Activated naive CD8-positive, alpha-beta T cell treated with anti-CD3 and anti-CD28 coated beads, Interleukin-2, amount 50 U/mL, for 24 hours (primary cell): ENCODE measurements around the gene OR7A10.

Source experiments
- ATAC-seq: fragments of 150-1000 bp; cut with Tn5 transposase; one replicate; pipeline ENCODE4 v1.10.0; 2021
- DNase-seq: peaks from one replicate; pipeline ENCODE4 v3.0.0; 2021
- H3K27ac Mint-ChIP-seq: one replicate; pipeline ENCODE4 v1.8.0; 2021; ENCODE audit warnings: mild to moderate bottlenecking, mixed read lengths
- H3K27me3 Mint-ChIP-seq: one replicate; pipeline ENCODE4 v1.8.0; 2021; ENCODE audit warnings: mixed read lengths
- H3K36me3 Mint-ChIP-seq: one replicate; pipeline ENCODE4 v1.8.0; 2021; ENCODE audit warnings: low read depth, mixed read lengths
- H3K4me1 Mint-ChIP-seq: one replicate; pipeline ENCODE4 v1.8.0; 2021; ENCODE audit warnings: mixed read lengths
- H3K4me3 Mint-ChIP-seq: one replicate; pipeline ENCODE4 v1.8.0; 2021; ENCODE audit warnings: mild to moderate bottlenecking, moderate library complexity, mixed read lengths
- H3K9me3 Mint-ChIP-seq: one replicate; pipeline ENCODE4 v1.8.0; 2021; ENCODE audit warnings: mixed read lengths

The OR7A10 gene

DNA sequence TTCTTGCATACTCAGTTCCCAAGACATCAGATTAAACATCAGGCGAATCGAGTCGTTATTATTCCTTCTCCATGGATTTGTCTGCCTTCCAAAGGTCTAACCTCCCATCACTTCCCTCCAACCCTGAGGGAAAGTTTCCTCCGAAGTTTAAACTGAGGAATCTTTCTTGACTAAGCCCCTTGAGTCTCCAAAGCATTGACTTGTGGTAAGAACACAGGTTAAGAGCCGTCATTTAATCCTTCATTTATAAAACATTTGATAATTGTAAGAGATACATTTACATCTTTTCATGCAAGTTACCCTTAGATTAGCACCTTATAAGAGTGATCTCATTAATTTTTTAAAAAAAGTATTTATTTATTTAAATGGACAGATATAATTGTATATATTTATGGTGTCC lies at the start of gene OR7A10:
OR7A10 (minus strand) TSS at position 101 of the 400 bp plus-strand sequence. CDS start 7,045 bp downstream, outside the sequence.
- ATAC-seq, result no peak
- Mint-ChIP-seq H3K27me3 (peaks cover 26% of the 10 kb centered on the region), H3K4me1 (no peaks in the 10 kb centered on the region)

DNA sequence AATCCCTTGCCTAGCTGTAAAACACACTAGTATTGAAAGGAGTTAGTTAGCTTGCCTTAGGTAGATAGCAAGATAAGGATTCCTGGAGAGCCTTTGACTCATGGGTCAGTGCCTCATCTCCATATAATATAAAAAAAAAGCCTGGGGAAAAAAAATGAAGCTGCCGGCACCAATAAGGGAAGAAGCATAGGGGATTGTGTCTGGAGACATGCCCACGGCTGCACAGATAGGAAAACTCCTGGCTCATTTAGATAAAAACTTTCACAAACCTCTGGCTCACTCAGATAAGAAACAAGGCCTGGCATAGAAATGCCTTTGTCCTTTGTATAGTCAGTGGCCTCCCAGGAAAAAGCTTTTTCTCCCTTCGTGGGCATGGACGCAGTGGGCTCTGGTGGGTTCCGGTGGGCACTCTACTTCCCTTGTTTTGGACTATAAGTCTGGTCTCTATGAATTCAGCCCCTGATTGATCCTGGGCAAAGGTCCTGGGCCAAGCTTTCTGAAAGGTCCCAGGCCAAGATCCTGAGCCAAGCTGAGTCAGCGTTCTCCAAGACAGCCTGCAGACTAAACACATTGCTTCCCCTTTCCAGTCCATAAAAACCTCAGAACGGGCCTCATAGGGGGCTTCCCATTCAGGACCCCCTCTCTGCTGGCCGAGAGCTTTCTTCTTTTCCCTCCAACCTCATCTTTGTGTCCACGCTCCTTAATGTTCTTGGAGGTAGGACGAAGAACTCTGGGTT lies 42.1 kb upstream of the OR7A10 start:
- no peaks in the 10 kb centered on the region for H3K9me3 Mint-ChIP-seq

More for the DNA sequence above, at the start of gene OR7A10:
- Mint-ChIP-seq H3K27ac (no peak within 1 kb of the TSS), H3K4me3 (no peak within 1 kb of the TSS), H3K9me3 (no peaks in the 10 kb centered on the region), H3K36me3 (no peaks in the 10 kb centered on the region)
- no peak for DNase-seq

DNA sequence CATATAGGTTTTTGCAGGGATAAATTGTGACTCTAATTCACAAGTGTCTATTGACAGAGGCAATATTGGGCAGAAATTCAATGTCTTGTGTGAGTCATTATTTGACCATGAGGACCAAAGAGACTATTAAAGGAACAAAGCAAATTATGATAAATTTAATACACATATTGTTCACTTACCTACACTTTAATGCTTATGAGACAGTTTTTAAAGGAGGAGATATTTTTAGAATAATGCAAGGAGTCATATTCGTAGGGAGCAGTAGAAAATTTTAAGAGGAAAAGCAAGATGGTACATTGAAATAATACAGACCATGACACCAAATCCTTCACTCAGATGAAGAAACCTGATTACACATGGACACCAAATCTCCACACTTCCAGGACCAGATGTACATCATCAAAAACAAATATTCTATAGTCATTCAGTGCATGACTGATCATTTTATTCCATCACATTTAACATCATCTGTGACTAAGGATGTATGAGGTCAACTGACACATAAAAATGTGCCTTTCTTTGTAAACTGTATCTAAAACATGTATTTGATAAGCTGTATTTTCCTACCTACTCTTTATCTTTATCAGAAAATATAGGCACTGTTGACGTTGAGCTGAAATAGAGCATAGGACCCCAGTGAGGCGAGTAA lies 41.4 kb upstream of the OR7A10 start:
- Mint-ChIP-seq H3K27me3 (peaks cover 27% of the 10 kb centered on the region), H3K36me3 (no peaks in the 10 kb centered on the region), H3K4me1 (peaks cover 11% of the 10 kb centered on the region), H3K4me3 (no peak overlapping the region), H3K27ac (no peak overlapping the region), H3K9me3 (no peaks in the 10 kb centered on the region)
- DNase-seq, result no peak
- ATAC-seq, result no peak

More for the DNA sequence above, 42.1 kb upstream of the OR7A10 start:
- ATAC-seq (no peak), DNase-seq (no peak)
- Mint-ChIP-seq H3K36me3 (no peaks in the 10 kb centered on the region), H3K27me3 (peaks cover 25% of the 10 kb centered on the region), H3K27ac (no peak overlapping the region), H3K4me1 (peaks cover 9% of the 10 kb centered on the region), H3K4me3 (no peak overlapping the region)

DNA sequence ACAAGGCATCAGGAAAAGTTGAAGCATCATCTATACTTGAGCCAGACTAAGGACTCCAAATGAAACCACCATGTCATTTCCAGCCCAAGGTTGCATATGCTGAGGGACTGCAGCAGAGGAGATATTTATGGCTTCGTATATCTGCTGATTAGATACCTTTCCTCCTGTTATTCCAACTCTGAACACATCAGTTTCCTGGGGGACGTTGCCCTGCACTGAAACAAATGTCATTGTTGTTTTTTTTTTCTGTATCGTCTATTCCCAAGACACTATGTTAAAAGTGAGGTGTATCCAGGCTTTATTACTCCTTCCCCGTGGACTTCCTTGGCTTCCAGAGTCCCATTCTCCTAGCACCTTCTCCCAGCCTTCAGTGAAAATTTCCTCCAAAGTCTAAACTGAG lies 37.3 kb upstream of the OR7A10 start, which contains the start of gene OR7A17:
OR7A17 (minus strand) TSS at position 101 of the 400 bp plus-strand sequence. CDS start 4,777 bp downstream, outside the sequence.
- H3K4me3 Mint-ChIP-seq, result no peak within 1 kb of the TSS
- no peak for DNase-seq
- peaks cover 26% of the 10 kb centered on the region for H3K27me3 Mint-ChIP-seq
- ATAC-seq, result no peak
- no peaks in the 10 kb centered on the region for H3K36me3 Mint-ChIP-seq
- H3K9me3 Mint-ChIP-seq, result no peaks in the 10 kb centered on the region
- H3K27ac Mint-ChIP-seq, result no peak within 1 kb of the TSS
- H3K4me1 Mint-ChIP-seq, result peaks cover 13% of the 10 kb centered on the region

DNA sequence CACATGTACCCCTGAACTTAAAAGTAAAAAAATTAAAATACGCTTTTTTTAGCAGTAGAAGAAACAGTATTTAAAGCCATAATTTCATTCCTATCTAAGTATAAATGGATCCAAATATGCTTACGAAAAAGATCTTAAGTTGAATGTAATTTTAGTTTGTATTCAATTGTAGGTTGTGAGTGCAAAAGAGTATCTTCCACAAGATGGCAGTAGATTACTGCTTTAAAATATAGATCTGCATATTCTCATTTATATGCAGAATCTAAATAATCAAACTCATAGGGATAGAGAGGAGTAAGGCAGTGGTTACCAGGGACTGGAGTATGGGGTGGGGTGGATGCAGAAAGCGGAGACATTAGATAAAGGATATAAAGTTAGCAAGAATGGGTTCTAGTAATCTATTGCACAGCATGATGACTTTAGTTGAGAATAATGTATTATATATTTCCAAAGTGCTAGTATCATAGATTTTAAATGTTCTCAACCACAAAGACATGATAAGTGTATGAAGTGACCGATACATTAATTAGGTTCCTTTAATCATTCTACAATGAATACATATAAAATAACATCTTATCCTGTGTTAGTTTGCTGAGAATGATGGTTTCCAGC lies 23.0 kb upstream of the OR7A10 start:
- Mint-ChIP-seq H3K36me3 (no peaks in the 10 kb centered on the region), H3K27me3 (peaks cover 36% of the 10 kb centered on the region), H3K4me3 (no peak overlapping the region), H3K27ac (no peak overlapping the region), H3K4me1 (no peaks in the 10 kb centered on the region), H3K9me3 (no peaks in the 10 kb centered on the region)
- ATAC-seq (no peak), DNase-seq (no peak)

DNA sequence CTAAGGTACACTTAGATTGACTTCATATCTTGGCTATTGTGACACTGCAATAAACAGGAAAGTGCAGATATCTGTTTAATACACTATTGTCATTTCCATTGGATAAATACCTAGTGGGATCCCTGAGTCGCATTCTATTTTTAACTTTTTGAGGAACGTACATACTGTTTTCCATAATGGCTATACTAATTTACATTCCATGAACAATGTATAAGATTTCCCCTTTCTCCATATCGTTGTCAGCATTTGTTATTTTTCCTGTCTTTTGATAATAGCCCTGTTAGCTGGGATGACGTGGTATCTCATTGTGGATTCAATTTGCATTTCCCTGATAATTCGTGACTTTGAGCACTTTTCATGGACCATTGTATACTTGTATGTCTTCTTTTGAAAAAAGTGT lies 19.8 kb upstream of the OR7A10 start:
- peaks cover 32% of the 10 kb centered on the region for H3K27me3 Mint-ChIP-seq
- H3K36me3 Mint-ChIP-seq, result no peaks in the 10 kb centered on the region
- no peak overlapping the region for H3K4me3 Mint-ChIP-seq
- no peak overlapping the region for H3K27ac Mint-ChIP-seq
- no peak for DNase-seq
- ATAC-seq, result no peak
- no peaks in the 10 kb centered on the region for H3K9me3 Mint-ChIP-seq
- no peaks in the 10 kb centered on the region for H3K4me1 Mint-ChIP-seq

DNA sequence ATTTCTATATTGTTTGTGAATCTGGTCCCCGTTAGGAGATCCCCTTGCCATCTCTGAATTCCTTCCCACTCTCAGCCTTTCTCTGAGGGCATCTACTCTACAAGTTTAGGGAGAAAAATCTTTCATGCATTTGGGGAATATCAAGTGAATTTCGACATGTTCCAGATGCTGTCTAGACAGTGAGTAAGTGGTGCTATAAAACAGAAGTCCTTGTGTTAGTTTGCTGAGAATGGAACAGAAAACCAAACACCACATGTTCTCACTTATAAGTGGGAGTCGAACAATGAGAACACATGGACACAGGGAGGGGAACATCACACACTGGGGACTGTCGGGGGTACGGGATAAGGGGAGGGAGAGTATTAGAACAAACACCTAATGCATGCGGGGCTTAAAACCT lies 5.1 kb downstream of the OR7A10 start:
- Mint-ChIP-seq H3K27me3 (peaks cover 18% of the 10 kb centered on the region), H3K36me3 (no peaks in the 10 kb centered on the region), H3K4me3 (no peak overlapping the region)

DNA sequence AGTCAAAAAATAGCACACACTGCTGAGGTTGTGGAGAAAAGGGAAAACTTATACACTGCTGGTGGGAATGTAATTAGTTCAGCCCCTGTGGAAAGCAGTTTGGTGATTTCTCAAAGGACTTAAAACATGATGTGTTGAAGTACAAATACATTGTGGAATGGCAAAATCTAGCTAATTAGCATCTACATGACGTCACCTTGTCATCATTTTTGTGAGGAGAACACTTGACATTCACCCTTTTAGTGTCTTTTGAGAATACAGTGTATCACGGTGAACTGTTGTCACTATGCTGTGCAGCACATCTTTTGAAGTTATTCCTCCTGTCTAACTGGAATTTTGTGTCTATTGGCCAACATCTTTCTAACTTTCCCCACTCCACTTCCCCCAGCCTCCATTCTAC lies 5.6 kb downstream of the OR7A10 start:
- Mint-ChIP-seq H3K4me1 (no peaks in the 10 kb centered on the region), H3K36me3 (no peaks in the 10 kb centered on the region), H3K27me3 (peaks cover 15% of the 10 kb centered on the region), H3K27ac (no peak overlapping the region), H3K9me3 (no peaks in the 10 kb centered on the region), H3K4me3 (no peak overlapping the region)
- DNase-seq (no peak), ATAC-seq (no peak)

More for the DNA sequence above, 5.1 kb downstream of the OR7A10 start:
- Mint-ChIP-seq H3K27ac (no peak overlapping the region), H3K4me1 (no peaks in the 10 kb centered on the region), H3K9me3 (no peaks in the 10 kb centered on the region)
- ATAC-seq, result no peak
- no peak for DNase-seq

DNA sequence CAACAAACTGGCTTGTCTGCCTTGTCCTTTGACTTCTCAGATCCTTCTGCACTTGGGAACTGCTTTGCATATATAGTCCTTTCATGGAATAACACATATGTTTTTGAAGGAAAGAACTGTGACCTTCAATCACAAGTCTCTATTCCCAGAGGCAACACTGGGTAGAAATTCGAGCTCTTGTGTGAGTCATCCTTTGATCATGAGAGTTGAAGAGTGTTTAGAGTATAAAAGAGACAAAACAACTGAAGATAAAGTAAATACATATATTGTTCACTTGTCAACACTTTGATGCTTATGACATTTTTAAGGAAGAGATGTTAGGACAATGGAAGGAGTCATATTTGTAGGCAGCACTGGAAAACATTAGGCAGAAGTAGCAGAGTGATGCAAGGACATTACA lies 8.5 kb downstream of the OR7A10 start:
- peaks cover 15% of the 10 kb centered on the region for H3K27me3 Mint-ChIP-seq
- DNase-seq (no peak), ATAC-seq (no peak)
- H3K4me3 Mint-ChIP-seq, result no peak overlapping the region
- H3K4me1 Mint-ChIP-seq, result no peaks in the 10 kb centered on the region
- H3K36me3 Mint-ChIP-seq, result no peaks in the 10 kb centered on the region
- H3K27ac Mint-ChIP-seq, result no peak overlapping the region
- no peaks in the 10 kb centered on the region for H3K9me3 Mint-ChIP-seq

DNA sequence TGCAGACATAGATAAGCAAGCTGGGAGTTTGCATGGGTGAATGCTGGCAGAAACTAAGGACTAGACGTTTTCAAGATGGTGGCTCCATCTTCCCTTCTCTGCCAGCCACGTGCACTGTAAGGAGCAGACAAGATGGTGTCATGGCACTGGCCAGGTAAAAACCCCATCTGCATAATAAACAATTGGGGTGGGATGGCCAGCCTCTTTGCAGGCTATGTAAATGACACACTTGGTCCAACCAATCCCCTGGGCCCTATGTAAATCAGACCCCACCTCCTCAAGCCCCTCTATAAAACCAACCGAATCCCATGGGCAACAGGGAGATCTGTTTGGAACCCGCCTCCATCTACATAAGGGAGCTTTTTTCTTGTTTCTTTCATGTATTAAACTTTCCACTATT lies 11.3 kb downstream of the OR7A10 start:
- Mint-ChIP-seq H3K36me3 (no peaks in the 10 kb centered on the region), H3K27me3 (peaks cover 9% of the 10 kb centered on the region)

DNA sequence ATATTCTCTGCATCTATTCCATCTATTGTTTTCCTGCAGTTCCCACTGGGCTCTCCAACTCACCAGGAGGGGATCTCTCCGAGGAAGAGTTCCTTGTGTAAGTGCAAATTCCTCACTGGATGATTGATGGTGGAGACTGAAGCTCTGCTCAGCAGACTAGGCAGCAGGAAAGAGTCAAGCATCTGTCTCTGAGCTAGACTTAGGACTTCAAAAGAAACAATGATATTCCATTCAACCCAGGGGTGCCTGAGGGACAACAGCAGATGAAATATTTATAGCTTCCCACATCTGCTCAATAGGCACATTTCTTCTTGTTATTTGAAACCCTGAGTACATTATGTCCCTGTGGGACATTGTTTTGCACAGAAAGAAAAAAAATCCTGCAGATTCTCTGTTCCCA lies 13.7 kb downstream of the OR7A10 start, which contains the start of the genes OR7A5 and OR7C1:
OR7A5 (minus strand) TSS at position 175 of the 400 bp plus-strand sequence. CDS start 6,944 bp downstream, outside the sequence.
OR7C1 (minus strand) TSS at position 175 of the 400 bp plus-strand sequence. CDS start 35,049 bp downstream, outside the sequence.
- H3K27me3 Mint-ChIP-seq, result peaks cover 5% of the 10 kb centered on the region
- H3K9me3 Mint-ChIP-seq, result no peaks in the 10 kb centered on the region
- ATAC-seq, result no peak
- H3K27ac Mint-ChIP-seq, result no peak within 1 kb of the TSS
- H3K4me3 Mint-ChIP-seq, result no peak within 1 kb of the TSS
- no peaks in the 10 kb centered on the region for H3K36me3 Mint-ChIP-seq
- DNase-seq, result no peak
- no peaks in the 10 kb centered on the region for H3K4me1 Mint-ChIP-seq

More for the DNA sequence above, 11.3 kb downstream of the OR7A10 start:
- Mint-ChIP-seq H3K27ac (no peak overlapping the region), H3K9me3 (no peaks in the 10 kb centered on the region), H3K4me3 (no peak overlapping the region), H3K4me1 (no peaks in the 10 kb centered on the region)
- DNase-seq (no peak), ATAC-seq (no peak)

DNA sequence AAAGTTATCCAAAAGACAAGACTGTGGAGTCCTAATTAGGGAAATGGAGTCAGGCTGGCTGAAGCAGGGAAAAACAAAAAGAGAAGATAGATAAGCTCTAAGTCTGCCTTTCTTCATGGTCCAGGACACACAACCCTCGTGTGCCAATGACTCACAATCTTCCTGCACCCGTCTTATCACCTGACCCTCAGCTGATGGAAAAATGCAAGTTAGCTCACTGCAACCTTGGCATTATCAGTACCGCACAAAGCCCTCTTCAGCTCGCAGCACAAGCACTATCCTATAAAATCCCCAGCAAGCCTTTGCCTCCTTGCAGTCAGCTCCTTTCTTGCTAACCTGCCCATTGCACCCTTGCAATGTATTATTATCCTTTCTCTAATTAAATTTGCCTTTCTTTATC lies 18.0 kb downstream of the OR7A10 start:
- ATAC-seq, result no peak
- peaks cover 21% of the 10 kb centered on the region for H3K27me3 Mint-ChIP-seq
- no peaks in the 10 kb centered on the region for H3K4me1 Mint-ChIP-seq
- H3K9me3 Mint-ChIP-seq, result no peaks in the 10 kb centered on the region
- no peak for DNase-seq
- H3K36me3 Mint-ChIP-seq, result no peaks in the 10 kb centered on the region
- H3K4me3 Mint-ChIP-seq, result no peak overlapping the region
- H3K27ac Mint-ChIP-seq, result no peak overlapping the region

DNA sequence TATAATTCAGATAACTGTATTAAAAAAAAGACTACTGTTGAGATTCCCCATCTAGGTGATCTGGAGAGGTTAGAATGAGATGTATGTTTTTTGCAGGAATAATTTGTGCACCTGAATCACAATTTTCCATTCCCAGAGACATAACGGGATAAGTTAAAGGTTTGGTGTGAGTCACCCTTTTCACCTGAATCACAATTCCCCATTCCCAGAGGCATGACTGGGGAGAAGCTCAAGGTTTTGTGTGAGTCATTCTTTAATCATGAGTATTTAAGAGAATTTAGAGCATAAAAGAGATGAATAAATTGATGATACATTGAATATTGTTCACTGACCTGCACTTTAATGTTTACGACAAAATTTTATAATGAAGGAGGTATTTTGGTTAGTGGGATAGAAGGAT lies 22.7 kb downstream of the OR7A10 start:
- Mint-ChIP-seq H3K27me3 (peaks cover 31% of the 10 kb centered on the region), H3K9me3 (no peaks in the 10 kb centered on the region), H3K36me3 (no peaks in the 10 kb centered on the region), H3K4me3 (no peak overlapping the region), H3K27ac (no peak overlapping the region), H3K4me1 (no peaks in the 10 kb centered on the region)
- DNase-seq (no peak), ATAC-seq (no peak)

DNA sequence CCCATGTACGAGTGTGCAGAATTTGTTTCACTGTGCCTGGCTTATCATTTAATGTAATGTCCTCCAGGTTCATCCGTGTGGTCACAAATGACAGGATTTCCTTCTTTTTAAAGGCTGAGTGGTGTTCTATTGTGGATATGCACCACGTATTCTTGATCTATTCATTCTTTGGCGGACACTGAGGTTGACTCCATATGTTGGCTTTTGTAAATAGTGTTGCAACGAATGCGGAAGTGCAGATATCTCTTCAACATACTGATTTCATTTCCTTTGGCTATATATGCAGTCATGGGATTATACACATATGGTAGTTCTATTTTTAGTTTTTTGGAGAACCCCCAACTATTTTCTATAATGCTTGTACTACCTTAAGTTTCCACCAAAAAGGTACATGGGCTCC lies 26.8 kb downstream of the OR7A10 start:
- no peak overlapping the region for H3K4me3 Mint-ChIP-seq
- no peak overlapping the region for H3K27ac Mint-ChIP-seq
- peaks cover 6% of the 10 kb centered on the region for H3K9me3 Mint-ChIP-seq
- H3K36me3 Mint-ChIP-seq, result no peaks in the 10 kb centered on the region
- DNase-seq (no peak), ATAC-seq (no peak)
- H3K4me1 Mint-ChIP-seq, result no peaks in the 10 kb centered on the region
- peaks cover 21% of the 10 kb centered on the region for H3K27me3 Mint-ChIP-seq

DNA sequence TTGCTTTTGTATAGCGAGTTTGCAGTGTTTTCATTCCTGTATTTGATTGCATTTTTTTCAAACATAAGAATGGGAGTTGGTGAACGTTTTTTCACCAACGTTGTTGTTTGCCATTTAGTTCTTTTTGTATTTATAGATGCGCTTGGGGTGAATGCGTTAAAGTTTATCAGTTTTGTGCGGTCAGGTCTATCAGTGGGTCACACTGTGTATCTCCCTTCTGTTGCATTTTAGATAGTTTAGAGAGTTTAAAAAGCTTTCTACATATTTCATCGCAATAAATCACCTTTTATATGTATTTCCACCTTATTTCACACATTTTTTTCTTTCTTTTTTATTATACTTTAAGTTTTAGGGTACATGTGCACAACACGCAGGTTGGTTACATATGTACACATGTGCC lies 30.1 kb downstream of the OR7A10 start:
- Mint-ChIP-seq H3K4me1 (no peaks in the 10 kb centered on the region), H3K4me3 (no peak overlapping the region), H3K27ac (no peak overlapping the region), H3K9me3 (peaks cover 6% of the 10 kb centered on the region), H3K27me3 (peaks cover 7% of the 10 kb centered on the region), H3K36me3 (no peaks in the 10 kb centered on the region)
- DNase-seq, result no peak
- ATAC-seq, result no peak
